Choroid plexus epithelial cell (primary cell): ENCODE results near the gene COQ7.

Source experiments
- DNase-seq: peaks from one replicate; pipeline ENCODE4 v3.0.0-alpha.2; 2010; ENCODE audit warnings: low read depth
- H3K4me3 ChIP-seq: 2 replicates; pipeline ENCODE4 v1.5.1; 2011; ENCODE audit warnings: low read depth, mild to moderate bottlenecking, control low read depth, low read length, moderate library complexity
- TF ChIP-seq, protein P1 (sequence below): conservative IDR thresholded peaks from 2 replicates; pipeline ENCODE4 v1.5.1; 2011; ENCODE audit warnings: low read depth, mild to moderate bottlenecking, control low read depth, inconsistent platforms, low read length, moderate library complexity

COQ7 gene

DNA sequence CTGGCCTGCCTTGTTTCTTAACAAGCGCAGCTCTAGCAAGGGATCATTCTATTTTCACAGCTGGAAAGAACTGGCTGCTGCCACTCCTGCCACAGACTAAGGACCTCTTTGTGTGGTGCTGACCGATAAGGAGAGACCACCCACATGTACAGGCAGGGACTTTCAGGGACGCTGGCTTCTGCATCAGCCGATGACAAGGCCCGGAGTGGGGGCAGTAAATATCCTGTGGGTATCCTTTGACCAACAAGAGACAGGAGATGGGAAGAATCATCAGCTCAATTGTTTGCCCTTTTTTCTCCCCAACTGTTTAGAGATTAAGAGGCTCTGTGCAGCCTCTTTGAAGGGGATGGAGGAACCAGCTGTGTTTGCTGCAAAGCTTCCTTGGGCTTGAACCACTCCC, 37.2 kb downstream of the COQ7 start:
- H3K4me3 ChIP-seq, result no peak overlapping the region
- TF ChIP-seq, protein P1, sequence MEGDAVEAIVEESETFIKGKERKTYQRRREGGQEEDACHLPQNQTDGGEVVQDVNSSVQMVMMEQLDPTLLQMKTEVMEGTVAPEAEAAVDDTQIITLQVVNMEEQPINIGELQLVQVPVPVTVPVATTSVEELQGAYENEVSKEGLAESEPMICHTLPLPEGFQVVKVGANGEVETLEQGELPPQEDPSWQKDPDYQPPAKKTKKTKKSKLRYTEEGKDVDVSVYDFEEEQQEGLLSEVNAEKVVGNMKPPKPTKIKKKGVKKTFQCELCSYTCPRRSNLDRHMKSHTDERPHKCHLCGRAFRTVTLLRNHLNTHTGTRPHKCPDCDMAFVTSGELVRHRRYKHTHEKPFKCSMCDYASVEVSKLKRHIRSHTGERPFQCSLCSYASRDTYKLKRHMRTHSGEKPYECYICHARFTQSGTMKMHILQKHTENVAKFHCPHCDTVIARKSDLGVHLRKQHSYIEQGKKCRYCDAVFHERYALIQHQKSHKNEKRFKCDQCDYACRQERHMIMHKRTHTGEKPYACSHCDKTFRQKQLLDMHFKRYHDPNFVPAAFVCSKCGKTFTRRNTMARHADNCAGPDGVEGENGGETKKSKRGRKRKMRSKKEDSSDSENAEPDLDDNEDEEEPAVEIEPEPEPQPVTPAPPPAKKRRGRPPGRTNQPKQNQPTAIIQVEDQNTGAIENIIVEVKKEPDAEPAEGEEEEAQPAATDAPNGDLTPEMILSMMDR, result no peak
- no peak for DNase-seq

- no peak overlapping the region for H3K4me3 ChIP-seq
- TF ChIP-seq, protein P1, result no peak
- no peak for DNase-seq
Observed at GRCh38 chr16:19105131-19105530, 37.7 kb downstream of the COQ7 start.

DNA sequence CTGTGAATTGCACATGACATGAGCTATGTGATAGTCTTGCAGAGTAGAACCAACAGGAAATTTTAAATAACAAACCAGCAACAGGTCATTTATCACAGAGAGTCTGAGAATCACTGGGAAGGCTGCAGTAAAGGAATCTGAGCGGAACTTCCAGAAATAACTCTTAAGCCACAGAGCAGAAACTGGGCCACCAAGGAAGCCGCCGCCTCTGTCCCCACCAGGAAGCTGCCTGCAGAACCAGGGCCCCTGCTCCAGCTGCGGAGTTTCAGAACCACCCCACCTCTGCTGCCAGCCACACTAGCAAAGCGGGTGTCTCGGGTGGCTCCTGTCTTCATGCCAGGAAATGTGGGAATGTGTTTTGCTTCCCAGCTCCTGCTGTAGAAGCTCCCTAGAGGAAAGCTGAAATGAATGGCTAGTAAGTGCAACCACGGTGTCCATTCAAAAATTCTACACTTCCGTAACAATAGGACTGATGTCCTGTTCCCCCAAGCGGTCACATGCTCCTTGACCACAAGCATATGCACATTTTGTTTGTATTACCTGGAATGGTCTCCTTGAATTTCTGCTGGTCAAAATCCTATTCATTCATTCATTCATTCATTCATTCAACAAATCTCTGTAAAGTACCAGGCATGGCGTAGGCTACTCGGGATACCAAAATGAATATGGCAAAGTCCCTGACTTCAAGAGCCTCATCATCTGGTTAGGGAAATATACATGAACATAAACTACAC, 38.6 kb downstream of the COQ7 start:
- DNase-seq, result no peak
- TF ChIP-seq, protein P1, result no peak
- H3K4me3 ChIP-seq, result no peak overlapping the region

DNA sequence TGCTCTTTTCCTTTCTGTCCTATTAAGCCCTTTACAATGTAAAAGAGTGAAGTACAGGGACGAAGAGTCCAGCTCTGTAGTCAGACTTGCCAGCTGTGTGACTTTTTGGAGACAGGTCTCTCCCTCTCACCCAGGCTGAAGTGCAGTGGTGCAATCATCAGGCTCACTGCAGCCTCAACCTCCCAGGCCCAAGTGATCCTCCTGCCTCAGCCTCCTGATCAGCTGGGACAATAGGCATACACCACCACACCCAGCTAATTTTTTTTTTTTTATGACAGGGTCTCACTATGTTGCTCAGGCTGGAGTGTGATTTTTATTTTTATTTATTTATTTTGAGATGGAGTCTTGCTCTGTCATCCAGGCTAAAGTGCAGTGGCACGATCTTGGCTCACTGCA, 39.2 kb downstream of the COQ7 start:
- no peak overlapping the region for H3K4me3 ChIP-seq
- TF ChIP-seq, protein P1, result no peak
- DNase-seq, result no peak

GRCh38 chr16:19108409-19109287, 41.2 kb downstream of the COQ7 start:
- no peak for DNase-seq
- no peak overlapping the region for H3K4me3 ChIP-seq
- TF ChIP-seq, protein P1, result no peak

DNA sequence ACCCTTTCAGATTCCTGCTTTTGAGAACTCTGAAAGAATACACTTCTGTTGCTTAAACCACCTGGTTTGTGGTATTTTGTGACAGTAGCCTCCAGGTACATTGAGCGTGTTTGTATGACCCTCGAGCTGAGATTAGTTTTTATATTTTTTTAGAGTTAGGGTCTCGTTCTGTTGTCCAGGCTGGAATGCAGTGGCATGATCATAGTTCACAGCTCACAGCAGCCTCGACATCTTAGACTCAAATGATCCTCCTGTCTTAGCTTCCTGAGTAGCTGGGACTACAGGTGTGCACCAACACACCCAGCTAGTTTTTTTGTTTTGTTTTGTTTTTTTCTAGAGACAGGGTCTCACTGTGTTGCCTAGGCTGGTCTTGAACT, 41.9 kb downstream of the COQ7 start:
- H3K4me3 ChIP-seq, result no peak overlapping the region
- TF ChIP-seq, protein P1, result no peak
- no peak for DNase-seq
